GM12878 (cell line): ENCODE results near the gene CHRM2. TPM values are rescaled to one million over a fixed set of nuclear protein-coding genes. Genes with fewer than 3 reads are reported as not detected.

Source experiments
- ATAC-seq: fragments of 200-7000 bp; cut with Tn5 transposase; 3 replicates; pipeline ENCODE4 v1.9.1; 2020; ENCODE audit warnings: mild to moderate bottlenecking, moderate library complexity
- BruUV-seq: library from RNA; stranded (reverse); fragments of 400-500 nt; replicated peaks from 2 replicates; lab custom pipeline; 2021; lab: Mats Ljungman, UMichigan
- CTCF ChIA-PET: fragments of 300-600 bp; sonication (Branson Sonifier 250); formaldehyde crosslinking; extraction: SDS; loops from one replicate; lab custom pipeline; 2021; ENCODE audit warnings: inconsistent platforms; lab: Yijun Ruan, JAX
- POLR2A ChIA-PET: fragments of 350-600 bp; formaldehyde crosslinking; extraction: SDS; loops from one replicate; lab custom pipeline; 2021; ENCODE audit warnings: inconsistent platforms; lab: Charles Lee
- RAD21 ChIA-PET: fragments of 300-600 bp; sonication (Branson Sonifier 250); formaldehyde crosslinking; loops from one replicate; lab custom pipeline; 2023; ENCODE audit warnings: antibody characterized with exemption; ENCODE audit not compliant: unreplicated experiment; lab: Charles Lee
- SMC1A ChIA-PET: fragments of 300-600 bp; sonication (Branson Sonifier 250); formaldehyde crosslinking; loops from one replicate; lab custom pipeline; 2023; ENCODE audit not compliant: unreplicated experiment, uncharacterized antibody; lab: Charles Lee
- DNase-seq: peaks from one replicate; pipeline ENCODE4 v3.0.0-alpha.2; 2011; ENCODE audit warnings: low read depth, low spot score
- FAIRE-seq: peaks from 3 replicates; lab custom pipeline; 2011; peaks lifted over from hg19 to GRCh38; lab: Jason Lieb, UNC
- H2AFZ ChIP-seq: 2 replicates; pipeline ENCODE4 v1.6.0; 2011; ENCODE audit warnings: low read depth, low read length, control low read depth; ENCODE audit not compliant: control insufficient read depth
- H3K27ac ChIP-seq: 2 replicates; pipeline ENCODE4 v1.5.1; 2011; ENCODE audit warnings: control low read depth; ENCODE audit not compliant: control insufficient read depth, insufficient read depth
- H3K27me3 ChIP-seq, 2 experiments: replicated peaks in 1 of 2; 2 replicates each; pipeline versions ENCODE4 v1.6.0 to v1.6.1; 2011; ENCODE audit warnings: low read length in 1 of 2; ENCODE audit not compliant: control insufficient read depth in 2 of 2, insufficient read depth in 2 of 2
- H3K36me3 ChIP-seq, 2 experiments: 2 replicates each; pipeline ENCODE4 v1.5.1; 2011; ENCODE audit warnings: low read length in 1 of 2; ENCODE audit not compliant: control insufficient read depth in 2 of 2, insufficient read depth in 2 of 2
- H3K4me1 ChIP-seq: 2 replicates; pipeline ENCODE4 v1.6.1; 2011; ENCODE audit warnings: mild to moderate bottlenecking, low read length, moderate library complexity, mixed read lengths; ENCODE audit not compliant: control insufficient read depth, insufficient read depth
- H3K4me2 ChIP-seq: 2 replicates; pipeline ENCODE4 v1.6.0; 2011; ENCODE audit warnings: control low read depth; ENCODE audit not compliant: control insufficient read depth, insufficient read depth
- H3K4me3 ChIP-seq: fragments of 200-600 bp; sonication (generic); 2 replicates; pipeline ENCODE4 v1.5.1; 2016
- H3K79me2 ChIP-seq: 2 replicates; pipeline ENCODE4 v1.6.0; 2011; ENCODE audit warnings: low read length; ENCODE audit not compliant: control insufficient read depth, insufficient read depth
- H3K9ac ChIP-seq: 2 replicates; pipeline ENCODE4 v1.8.0; 2011; ENCODE audit warnings: low read length, control low read depth, mixed read lengths; ENCODE audit not compliant: control insufficient read depth, insufficient read depth
- H3K9me3 ChIP-seq: replicated peaks from 3 replicates; pipeline ENCODE4 v1.5.1; 2011; ENCODE audit warnings: mild to moderate bottlenecking, low read length; ENCODE audit not compliant: control insufficient read depth, insufficient read depth
- H4K20me1 ChIP-seq: 2 replicates; pipeline ENCODE4 v1.6.0; 2011; ENCODE audit not compliant: control insufficient read depth, insufficient read depth
- CBFB ChIP-seq: IDR thresholded peaks from 2 replicates; pipeline ENCODE4 v1.6.1; 2016; ENCODE audit warnings: antibody characterized with exemption, low read depth
- FOS ChIP-seq: IDR thresholded peaks from 3 replicates; pipeline ENCODE4 v1.6.1; 2011; ENCODE audit warnings: borderline replicate concordance; ENCODE audit not compliant: insufficient read length; ENCODE audit errors: extremely low read depth
- HDGF ChIP-seq: fragments of 450-650 bp; IDR thresholded peaks from 2 replicates; pipeline ENCODE4 v1.6.1; 2016; ENCODE audit warnings: antibody characterized with exemption
- MEF2B ChIP-seq: fragments of 450-650 bp; IDR thresholded peaks from 2 replicates; pipeline ENCODE4 v1.6.1; 2018; ENCODE audit warnings: mild to moderate bottlenecking, moderate library complexity; ENCODE audit not compliant: partially characterized antibody, poor library complexity, severe bottlenecking
- POLR2AphosphoS2 ChIP-seq: IDR thresholded peaks from 2 replicates; pipeline ENCODE4 v1.6.1; 2011; ENCODE audit warnings: low read depth, mild to moderate bottlenecking, low read length, improper control_type of control experiment, moderate library complexity
- SIN3A ChIP-seq: IDR thresholded peaks from 2 replicates; pipeline ENCODE4 v1.6.1; 2012; ENCODE audit warnings: low read depth, low read length, improper control_type of control experiment
- TBL1XR1 ChIP-seq: IDR thresholded peaks from 2 replicates; pipeline ENCODE4 v1.6.1; 2012; ENCODE audit warnings: low read depth, low read length, improper control_type of control experiment
- TCF3 ChIP-seq: IDR thresholded peaks from 2 replicates; pipeline ENCODE4 v1.6.1; 2012; ENCODE audit warnings: low read depth, mild to moderate bottlenecking, low read length, borderline replicate concordance; ENCODE audit not compliant: insufficient read depth
- ZZZ3 ChIP-seq: IDR thresholded peaks from 2 replicates; pipeline ENCODE4 v1.6.1; 2011; ENCODE audit warnings: low read depth; ENCODE audit not compliant: control insufficient read depth, insufficient read length
- WGBS: methylation state at CpG from one replicate; pipeline ENCODE4 v1.1.6; 2016; ENCODE audit warnings: low lambda C conversion rate; ENCODE audit not compliant: insufficient replicate concordance, insufficient coverage; ENCODE audit errors: missing lambda C conversion rate; 5-methylcytosine and 5-hydroxymethylcytosine counted together
- in situ Hi-C: fragments of 300-500 bp; cut with MboI; formaldehyde crosslinking; loops from 9 replicates; pipeline ENCODE4 v1.14.3; 2018; ENCODE audit warnings: mixed read lengths
- intact Hi-C: fragments of 100-400 bp; cut with micrococcal nuclease; formaldehyde crosslinking; loops from one replicate; pipeline ENCODE4 v1.14.2; 2022; ENCODE audit not compliant: unreplicated experiment
- polyA plus RNA-seq, 11 experiments: library from polyadenylated mRNA; depleted of rRNA in 4 of 11; unstranded in 6 of 11; stranded (reverse) in 5 of 11; fragments of >200 nt; fragmentation: Nextera tagmentation in 4 of 11; fragmentation: Illumina TruSeq in 1 of 11; extraction: Ambion mirVana in 4 of 11; extraction: Trizol in 1 of 11; gene quantifications; 1 replicate in 1 of 11; 2 replicates in 10 of 11; pipeline versions ENCODE4 v1.2.1 to v1.2.3, GENCODE V29; 2011 to 2016; ENCODE audit warnings: inconsistent platforms in 2 of 11, missing spikeins in 2 of 11, low read depth in 1 of 11
- total RNA-seq, 4 experiments: library from RNA; depleted of rRNA in 3 of 4; stranded (reverse); fragments of >200 nt in 3 of 4; fragmentation: Illumina TruSeq in 1 of 4; extraction: Trizol in 1 of 4; gene quantifications; 2 replicates each; pipeline versions ENCODE4 v1.2.1 to v1.2.3, GENCODE V29; 2013 to 2021
- TF ChIP-seq, protein P1 (sequence below): IDR thresholded peaks from 2 replicates; pipeline ENCODE4 v1.6.1; 2012; ENCODE audit warnings: improper control_type of control experiment, low read depth, low read length; ENCODE audit not compliant: insufficient replicate concordance
- TF ChIP-seq, protein P2 (sequence below): fragments of 450-650 bp; formaldehyde crosslinking; IDR thresholded peaks from 2 replicates; pipeline ENCODE4 v1.4.0; 2020; ENCODE audit warnings: mild to moderate bottlenecking, moderate library complexity

Gene CHRM2
- total and polyA plus RNA-seq, 10 of the 15 experiments (the other 5 are each of a cell fraction or from before 2014, with no cell fraction given): 0.05 TPM; not detected in 9

DNA sequence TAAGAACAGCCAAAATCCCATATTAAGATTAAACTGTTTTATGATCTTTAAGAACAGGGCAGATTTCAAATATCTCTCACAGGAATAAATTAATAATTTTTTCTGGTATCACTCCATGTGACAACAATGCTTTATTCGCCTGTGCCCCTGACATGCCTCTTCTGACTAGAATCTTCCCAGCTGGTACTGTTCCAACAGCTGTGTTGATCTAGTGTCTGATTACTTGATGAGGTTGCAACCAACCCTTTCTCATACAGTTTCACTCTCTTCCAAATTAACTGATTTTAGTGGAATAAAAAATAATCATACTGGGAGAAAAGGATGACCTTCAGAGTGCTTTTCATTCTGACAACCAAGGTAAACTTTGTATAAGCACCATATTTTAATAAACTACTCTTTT is 151.9 kb downstream of the CHRM2 start (continued):
- TF ChIP-seq, protein P1, sequence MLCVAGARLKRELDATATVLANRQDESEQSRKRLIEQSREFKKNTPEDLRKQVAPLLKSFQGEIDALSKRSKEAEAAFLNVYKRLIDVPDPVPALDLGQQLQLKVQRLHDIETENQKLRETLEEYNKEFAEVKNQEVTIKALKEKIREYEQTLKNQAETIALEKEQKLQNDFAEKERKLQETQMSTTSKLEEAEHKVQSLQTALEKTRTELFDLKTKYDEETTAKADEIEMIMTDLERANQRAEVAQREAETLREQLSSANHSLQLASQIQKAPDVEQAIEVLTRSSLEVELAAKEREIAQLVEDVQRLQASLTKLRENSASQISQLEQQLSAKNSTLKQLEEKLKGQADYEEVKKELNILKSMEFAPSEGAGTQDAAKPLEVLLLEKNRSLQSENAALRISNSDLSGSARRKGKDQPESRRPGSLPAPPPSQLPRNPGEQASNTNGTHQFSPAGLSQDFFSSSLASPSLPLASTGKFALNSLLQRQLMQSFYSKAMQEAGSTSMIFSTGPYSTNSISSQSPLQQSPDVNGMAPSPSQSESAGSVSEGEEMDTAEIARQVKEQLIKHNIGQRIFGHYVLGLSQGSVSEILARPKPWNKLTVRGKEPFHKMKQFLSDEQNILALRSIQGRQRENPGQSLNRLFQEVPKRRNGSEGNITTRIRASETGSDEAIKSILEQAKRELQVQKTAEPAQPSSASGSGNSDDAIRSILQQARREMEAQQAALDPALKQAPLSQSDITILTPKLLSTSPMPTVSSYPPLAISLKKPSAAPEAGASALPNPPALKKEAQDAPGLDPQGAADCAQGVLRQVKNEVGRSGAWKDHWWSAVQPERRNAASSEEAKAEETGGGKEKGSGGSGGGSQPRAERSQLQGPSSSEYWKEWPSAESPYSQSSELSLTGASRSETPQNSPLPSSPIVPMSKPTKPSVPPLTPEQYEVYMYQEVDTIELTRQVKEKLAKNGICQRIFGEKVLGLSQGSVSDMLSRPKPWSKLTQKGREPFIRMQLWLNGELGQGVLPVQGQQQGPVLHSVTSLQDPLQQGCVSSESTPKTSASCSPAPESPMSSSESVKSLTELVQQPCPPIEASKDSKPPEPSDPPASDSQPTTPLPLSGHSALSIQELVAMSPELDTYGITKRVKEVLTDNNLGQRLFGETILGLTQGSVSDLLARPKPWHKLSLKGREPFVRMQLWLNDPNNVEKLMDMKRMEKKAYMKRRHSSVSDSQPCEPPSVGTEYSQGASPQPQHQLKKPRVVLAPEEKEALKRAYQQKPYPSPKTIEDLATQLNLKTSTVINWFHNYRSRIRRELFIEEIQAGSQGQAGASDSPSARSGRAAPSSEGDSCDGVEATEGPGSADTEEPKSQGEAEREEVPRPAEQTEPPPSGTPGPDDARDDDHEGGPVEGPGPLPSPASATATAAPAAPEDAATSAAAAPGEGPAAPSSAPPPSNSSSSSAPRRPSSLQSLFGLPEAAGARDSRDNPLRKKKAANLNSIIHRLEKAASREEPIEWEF: no peak

DNA sequence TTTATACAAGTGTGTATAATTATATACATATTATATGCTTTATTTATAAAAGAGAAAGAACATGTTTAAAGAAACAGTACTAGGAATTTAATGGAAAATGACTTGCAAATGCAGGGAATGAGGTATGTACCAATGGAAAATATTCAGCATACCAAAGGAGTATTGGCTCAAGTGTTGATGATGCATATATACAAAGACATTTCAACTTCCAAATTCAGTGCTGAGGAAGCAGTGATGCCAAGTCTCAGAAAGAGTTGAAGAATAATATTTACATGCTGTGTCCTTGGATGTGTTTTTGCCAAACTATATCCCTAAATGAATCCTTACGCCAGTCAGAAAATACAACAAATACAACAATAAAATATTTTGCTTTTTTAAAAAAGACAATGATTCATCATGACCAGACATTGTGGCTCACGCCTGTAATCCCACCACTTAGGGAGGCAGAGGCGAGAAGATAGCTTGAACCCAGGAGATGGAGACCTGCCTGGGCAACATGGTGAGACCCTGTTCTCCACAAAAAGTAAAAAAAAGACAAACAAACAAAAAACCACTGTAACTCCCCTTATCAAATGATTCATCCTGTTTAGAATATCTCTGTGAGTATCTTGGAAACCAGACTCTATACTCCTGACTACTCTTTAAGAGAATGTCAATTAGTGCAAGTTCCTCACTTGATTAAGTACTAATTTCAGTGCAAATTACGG is 157.2 kb downstream of the CHRM2 start:
- H3K27ac ChIP-seq: no peak overlapping the region
- in situ Hi-C loops (no loop called here), intact Hi-C loops (no loop called here)
- ATAC-seq (no peak), DNase-seq (no peak)
- no peaks in the 10 kb centered on the region for H4K20me1 ChIP-seq
- SMC1A ChIA-PET: no interaction called here
- no TSS peak for BruUV-seq
- no peaks in the 10 kb centered on the region for H3K79me2 ChIP-seq
- no peaks in the 10 kb centered on the region for H3K27me3 ChIP-seq
- no peaks in the 10 kb centered on the region for H3K9me3 ChIP-seq
- TF ChIP-seq MEF2B (no peak), HDGF (no peak), ZZZ3 (no peak), CBFB (no peak), POLR2AphosphoS2 (no peak), FOS (no peak), SIN3A (no peak), TBL1XR1 (no peak), TCF3 (no peak)
- TF ChIP-seq, protein P2, sequence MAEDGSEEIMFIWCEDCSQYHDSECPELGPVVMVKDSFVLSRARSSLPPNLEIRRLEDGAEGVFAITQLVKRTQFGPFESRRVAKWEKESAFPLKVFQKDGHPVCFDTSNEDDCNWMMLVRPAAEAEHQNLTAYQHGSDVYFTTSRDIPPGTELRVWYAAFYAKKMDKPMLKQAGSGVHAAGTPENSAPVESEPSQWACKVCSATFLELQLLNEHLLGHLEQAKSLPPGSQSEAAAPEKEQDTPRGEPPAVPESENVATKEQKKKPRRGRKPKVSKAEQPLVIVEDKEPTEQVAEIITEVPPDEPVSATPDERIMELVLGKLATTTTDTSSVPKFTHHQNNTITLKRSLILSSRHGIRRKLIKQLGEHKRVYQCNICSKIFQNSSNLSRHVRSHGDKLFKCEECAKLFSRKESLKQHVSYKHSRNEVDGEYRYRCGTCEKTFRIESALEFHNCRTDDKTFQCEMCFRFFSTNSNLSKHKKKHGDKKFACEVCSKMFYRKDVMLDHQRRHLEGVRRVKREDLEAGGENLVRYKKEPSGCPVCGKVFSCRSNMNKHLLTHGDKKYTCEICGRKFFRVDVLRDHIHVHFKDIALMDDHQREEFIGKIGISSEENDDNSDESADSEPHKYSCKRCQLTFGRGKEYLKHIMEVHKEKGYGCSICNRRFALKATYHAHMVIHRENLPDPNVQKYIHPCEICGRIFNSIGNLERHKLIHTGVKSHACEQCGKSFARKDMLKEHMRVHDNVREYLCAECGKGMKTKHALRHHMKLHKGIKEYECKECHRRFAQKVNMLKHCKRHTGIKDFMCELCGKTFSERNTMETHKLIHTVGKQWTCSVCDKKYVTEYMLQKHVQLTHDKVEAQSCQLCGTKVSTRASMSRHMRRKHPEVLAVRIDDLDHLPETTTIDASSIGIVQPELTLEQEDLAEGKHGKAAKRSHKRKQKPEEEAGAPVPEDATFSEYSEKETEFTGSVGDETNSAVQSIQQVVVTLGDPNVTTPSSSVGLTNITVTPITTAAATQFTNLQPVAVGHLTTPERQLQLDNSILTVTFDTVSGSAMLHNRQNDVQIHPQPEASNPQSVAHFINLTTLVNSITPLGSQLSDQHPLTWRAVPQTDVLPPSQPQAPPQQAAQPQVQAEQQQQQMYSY (CRISPR knock-in tag): no peak
- TF ChIP-seq, all 136 proteins: peak for 0
- Histone ChIP-seq H3K36me3 (no peaks in the 10 kb centered on the region), H3K9ac (no peak overlapping the region), H2AFZ (no peak overlapping the region), H3K4me2 (no peak overlapping the region), H3K4me3 (no peak overlapping the region), H3K4me1 (no peaks in the 10 kb centered on the region)
- ChIA-PET POLR2A (no interaction called here), RAD21 (no interaction called here), CTCF (no interaction called here)
- WGBS: 25% methylated on average over 4 of the region's 4 CpGs
- no peak for FAIRE-seq
